C4-2B (cell line): ENCODE measurements around the gene ASXL1.

Source experiments
- H3K27ac ChIP-seq: fragments of 450-650 bp; 2 replicates; pipeline ENCODE4 v1.5.1; 2017
- ZFX ChIP-seq: fragments of 450-650 bp; IDR thresholded peaks from 2 replicates; pipeline ENCODE4 v1.6.1; 2017
- TF ChIP-seq, protein P1 (sequence below): fragments of 450-650 bp; conservative IDR thresholded peaks from 2 replicates; pipeline ENCODE4 v1.5.1; 2017; ENCODE audit warnings: mild to moderate bottlenecking

Gene ASXL1

DNA sequence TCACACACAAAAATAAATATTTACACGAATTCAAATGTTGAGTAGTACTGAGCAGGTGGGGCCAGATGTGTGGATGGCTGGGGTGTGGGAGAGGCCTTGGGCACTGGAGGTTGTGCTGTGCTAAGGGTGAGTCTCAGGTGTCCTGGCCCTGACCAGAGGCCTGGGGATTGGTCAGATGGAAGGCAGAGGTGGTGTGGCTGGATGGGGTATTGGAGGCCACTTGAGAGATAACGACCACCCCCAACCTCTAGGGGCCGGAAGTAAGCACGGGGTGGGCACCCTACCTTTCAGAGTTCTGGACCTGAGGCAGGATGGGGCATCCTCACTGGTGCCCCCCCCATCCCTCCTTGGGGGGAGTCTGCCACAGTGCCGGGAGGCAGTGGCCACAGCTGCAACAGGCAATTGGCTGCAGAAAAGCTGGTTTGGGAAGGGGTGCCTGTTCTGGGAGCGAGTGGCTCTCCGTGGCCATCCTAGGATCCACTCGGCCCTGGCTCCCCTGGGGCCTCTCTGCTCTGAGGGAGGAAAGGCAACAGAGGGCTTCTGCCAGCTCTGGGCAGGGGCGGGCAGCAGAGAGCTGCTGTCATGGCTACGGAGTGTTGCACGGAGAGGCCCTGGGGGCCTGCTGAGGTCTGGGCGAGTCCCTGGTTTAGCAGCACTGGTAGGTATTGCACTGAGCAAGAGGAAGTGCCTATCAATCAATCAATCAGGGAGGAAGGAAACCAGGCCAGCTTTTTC, 87.6 kb downstream of the ASXL1 start:
- H3K27ac ChIP-seq = no peak overlapping the region
- TF ChIP-seq, protein P1, sequence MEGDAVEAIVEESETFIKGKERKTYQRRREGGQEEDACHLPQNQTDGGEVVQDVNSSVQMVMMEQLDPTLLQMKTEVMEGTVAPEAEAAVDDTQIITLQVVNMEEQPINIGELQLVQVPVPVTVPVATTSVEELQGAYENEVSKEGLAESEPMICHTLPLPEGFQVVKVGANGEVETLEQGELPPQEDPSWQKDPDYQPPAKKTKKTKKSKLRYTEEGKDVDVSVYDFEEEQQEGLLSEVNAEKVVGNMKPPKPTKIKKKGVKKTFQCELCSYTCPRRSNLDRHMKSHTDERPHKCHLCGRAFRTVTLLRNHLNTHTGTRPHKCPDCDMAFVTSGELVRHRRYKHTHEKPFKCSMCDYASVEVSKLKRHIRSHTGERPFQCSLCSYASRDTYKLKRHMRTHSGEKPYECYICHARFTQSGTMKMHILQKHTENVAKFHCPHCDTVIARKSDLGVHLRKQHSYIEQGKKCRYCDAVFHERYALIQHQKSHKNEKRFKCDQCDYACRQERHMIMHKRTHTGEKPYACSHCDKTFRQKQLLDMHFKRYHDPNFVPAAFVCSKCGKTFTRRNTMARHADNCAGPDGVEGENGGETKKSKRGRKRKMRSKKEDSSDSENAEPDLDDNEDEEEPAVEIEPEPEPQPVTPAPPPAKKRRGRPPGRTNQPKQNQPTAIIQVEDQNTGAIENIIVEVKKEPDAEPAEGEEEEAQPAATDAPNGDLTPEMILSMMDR = no peak
- no peak for TF ChIP-seq ZFX

DNA sequence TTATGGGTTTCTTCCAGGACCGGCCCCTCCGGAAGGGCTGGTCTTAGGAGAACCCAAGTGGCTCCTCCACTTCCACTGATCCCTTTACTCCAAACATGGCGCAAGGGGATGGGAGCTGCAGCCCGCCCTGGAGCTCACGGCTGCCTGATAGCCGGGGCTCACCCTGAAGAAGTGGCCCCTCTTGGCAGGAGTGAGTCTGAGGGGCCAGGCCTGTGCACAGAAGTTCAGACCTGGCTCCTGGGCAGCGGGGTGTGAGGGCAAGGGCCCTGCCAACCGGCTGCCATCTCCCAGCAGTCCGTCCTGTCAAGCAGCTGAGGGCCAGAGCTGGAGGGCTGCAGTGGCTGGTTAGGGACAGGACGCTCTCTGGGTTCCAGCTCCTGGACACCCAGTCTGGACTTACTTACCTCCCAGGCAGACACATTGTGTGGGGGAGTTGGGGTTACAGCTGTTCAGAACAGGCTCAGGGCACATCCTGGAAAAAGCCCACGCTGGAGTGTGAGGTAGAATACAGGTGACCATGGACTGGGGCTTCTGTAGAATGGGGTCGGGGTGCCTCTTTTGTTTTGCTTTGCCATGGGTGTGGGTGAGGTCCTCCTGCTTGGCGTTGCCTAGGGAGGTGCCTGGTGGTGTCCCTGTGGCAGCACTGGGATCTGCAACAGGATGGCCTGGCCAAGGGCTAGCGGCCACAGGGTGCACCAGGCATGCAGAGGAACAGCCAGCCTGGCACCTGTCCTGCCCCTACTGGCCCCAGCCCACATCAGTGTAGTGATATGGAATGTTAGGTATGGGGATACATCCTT, 88.4 kb downstream of the ASXL1 start:
- TF ChIP-seq, protein P1 = no peak
- no peak for TF ChIP-seq ZFX
- H3K27ac ChIP-seq = no peak overlapping the region

DNA sequence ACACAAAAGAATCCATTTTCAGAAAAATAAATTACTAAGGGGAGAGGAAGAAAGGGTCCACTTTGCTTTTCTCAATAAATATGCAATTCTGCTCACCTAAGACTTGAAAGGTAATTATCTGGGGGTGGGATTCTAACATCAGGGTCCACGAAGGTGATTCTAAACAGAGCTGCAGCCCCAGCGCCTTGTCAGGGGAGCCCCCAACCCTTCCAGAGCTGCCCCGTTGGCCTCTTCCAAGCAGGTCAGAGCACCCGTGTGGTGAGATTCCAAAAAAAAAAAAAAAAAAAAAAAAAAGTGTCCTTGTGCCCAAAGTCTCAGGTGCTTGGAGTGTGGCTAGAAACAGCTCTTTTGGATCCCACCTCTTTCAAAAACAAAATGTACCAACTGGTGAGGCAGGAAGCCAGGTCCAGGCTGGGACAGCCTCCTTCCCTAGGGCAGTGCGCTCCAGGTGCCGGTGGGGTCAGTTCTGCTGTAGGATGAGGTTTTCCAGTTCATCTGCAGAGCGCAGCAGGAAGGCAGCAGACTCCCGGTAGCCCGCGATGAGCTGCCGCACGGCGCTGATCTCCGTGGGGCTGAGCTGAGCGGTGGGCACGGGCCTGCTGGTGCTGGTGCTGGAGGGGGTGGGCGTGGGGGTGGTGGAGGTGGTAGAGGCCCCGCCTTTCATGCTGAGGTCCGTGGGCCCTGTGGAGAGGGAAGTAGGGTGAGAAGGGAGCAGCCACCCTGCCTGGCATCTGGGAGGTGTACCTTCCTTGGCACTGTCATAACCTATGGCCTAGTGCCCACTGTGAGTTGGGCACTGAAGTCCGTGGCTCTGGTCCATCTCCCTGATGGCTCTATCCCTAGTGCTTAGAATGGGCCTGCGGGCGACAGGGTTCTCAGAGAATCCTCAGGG, 89.3 kb downstream of the ASXL1 start:
- TF ChIP-seq, protein P1 = no peak
- TF ChIP-seq ZFX = no peak
- H3K27ac ChIP-seq = no peak overlapping the region

DNA sequence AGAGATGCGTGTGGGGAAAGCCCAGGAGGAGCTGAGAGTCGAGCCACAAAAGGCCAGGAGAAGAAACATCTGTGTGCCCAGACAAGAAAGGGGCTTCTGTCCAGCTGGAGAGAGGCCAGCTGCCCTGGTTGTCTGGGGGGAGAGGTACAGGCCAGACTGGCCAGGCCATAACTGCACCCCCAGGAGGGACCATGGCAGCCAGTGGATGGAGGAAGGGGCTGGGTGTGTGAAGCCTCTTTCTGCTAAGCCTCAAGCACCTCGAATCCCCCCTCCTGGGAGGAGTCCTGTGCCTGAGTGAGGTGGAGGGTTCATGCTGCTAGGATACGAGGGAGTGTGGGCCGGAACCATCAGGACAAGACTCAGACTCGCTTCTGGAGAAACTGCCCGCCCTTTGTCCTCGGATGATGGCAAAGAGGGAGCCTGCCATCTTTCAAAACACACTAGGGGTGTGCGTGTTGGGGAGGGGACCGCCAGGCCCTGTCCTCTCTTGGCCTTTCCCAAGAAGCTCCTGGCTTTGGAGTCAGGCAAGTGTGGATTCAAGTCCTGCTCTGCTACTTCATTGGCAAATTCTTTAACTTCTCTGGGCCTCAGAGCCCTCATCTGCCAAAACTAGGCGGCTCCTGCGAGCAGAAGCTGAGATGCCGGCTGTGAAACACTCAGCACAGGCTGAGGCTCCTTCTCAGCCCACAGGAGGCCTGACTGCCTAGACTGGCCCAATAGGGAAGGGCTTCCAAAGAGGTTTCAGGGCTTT, 90.3 kb downstream of the ASXL1 start:
- TF ChIP-seq ZFX = no peak
- TF ChIP-seq, protein P1 = no peak
- H3K27ac ChIP-seq = no peak overlapping the region

DNA sequence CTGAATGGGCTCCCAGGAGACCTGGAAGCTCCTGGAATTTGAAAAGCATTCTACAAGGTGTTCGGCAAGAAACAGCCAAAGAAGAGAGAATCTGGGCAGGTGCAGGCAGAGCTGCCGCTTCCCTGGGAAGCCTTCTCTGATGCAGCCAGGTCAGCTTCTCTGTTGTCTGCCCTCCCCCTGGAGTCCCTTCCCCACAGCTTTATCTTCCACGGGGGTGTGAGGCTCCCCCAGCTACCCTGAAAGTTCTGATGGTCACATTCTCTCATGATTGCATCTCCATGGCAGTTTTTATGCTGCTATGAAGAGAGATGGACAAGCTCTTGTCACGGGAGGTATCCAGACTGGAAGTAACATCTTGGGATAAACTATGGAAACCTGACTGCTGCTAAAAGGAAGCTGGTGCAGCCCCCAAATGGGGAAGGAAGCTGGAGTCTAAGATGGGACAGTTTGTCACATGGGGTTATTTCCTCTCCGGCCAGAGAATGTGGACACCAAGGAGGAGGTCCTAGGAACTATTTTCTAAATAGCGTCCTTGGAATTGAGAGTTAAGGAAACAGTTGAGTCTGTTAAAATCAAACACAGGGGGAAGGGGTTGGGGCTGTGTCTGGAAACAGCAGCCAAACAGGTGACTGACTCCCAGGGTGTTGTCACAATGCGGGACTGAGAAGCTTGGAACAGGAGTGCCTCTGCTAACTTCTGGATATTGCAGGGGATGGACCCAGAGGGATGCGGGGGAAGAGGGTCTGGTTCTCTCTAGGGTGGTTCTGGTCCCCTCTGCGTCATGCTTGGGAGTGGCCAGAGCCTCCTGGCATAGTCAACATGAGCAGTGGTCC, 91.1 kb downstream of the ASXL1 start:
- H3K27ac ChIP-seq = no peak overlapping the region
- no peak for TF ChIP-seq ZFX
- TF ChIP-seq, protein P1 = no peak

DNA sequence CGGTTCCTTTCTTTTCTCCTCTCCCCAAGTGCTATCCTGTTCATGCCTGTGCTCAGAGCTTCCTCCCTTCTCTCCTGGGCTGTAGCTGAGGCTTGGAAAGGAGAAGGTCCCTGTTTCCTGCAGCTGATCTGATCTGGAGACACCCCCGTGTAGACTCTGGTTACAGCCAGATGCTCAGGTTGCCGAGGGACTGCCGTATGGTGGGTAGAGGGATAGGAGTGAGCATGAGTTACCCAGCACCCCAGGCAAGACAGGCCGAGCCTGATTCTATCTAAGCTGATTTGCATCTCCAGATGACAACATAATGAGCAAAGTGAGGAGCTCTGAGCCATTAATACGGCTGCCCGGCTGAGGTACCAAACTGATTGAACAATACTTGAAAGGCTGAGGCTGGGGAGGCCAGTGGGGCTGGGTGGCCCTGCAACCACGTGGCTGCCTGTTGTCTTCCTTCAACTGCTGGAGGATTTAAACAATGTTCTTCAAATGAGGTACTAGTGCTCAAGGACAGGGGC, 91.8 kb downstream of the ASXL1 start:
- no peak for TF ChIP-seq ZFX
- TF ChIP-seq, protein P1 = no peak
- no peak overlapping the region for H3K27ac ChIP-seq
